ENCODE data around the gene TMEM129.

DNA sequence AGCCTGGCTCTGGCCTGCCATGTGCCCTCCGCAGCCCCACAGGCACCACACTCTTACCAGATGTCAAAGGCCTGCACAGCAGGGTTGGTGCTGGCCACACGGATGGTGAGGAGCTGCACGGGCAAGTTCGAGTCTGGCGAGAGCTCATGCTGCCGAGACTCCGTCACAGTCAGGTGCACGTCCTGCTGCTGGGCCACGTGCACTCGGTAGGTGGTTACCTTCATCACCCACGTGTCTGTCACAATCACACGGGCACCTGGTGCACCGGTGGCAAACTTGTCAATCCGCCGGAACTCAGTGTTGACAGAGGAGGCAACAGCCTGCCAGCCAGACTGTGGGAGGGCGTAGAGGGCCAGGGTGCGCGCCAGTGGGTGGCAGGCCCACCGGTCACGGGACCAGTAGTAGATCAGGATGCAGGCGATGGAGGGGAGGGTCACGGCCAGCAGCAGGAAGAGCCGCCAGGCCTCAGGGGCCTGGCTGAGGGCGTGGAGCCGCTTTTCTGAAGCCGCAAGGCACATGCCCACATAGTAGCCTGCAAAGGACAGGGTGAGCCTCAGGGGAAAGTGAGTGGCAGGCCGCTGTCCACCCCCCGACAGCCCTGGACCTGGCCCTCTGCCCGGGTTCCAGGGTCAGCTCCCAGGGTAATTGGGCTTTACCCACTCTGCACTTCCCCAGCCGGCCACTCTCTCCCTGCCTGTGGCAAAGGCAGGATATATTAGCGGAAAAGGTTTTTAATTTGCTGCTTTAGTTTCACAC is 2.9 kb downstream of the TMEM129 start:
- TF ChIP-seq POLR2A (IDR thresholded peaks at IDR 0.05) = no peak
- TF ChIP-seq, protein P1, sequence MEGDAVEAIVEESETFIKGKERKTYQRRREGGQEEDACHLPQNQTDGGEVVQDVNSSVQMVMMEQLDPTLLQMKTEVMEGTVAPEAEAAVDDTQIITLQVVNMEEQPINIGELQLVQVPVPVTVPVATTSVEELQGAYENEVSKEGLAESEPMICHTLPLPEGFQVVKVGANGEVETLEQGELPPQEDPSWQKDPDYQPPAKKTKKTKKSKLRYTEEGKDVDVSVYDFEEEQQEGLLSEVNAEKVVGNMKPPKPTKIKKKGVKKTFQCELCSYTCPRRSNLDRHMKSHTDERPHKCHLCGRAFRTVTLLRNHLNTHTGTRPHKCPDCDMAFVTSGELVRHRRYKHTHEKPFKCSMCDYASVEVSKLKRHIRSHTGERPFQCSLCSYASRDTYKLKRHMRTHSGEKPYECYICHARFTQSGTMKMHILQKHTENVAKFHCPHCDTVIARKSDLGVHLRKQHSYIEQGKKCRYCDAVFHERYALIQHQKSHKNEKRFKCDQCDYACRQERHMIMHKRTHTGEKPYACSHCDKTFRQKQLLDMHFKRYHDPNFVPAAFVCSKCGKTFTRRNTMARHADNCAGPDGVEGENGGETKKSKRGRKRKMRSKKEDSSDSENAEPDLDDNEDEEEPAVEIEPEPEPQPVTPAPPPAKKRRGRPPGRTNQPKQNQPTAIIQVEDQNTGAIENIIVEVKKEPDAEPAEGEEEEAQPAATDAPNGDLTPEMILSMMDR (IDR thresholded peaks at IDR 0.05) = no peak
